GM10266 (cell line): ENCODE results near the gene MVB12B.

Source experiments
- DNase-seq: peaks from one replicate; pipeline ENCODE4 v3.0.0; 2012; ENCODE audit errors: extremely low spot score
- CTCF ChIP-seq: IDR thresholded peaks from 2 replicates; pipeline ENCODE4 v1.5.1; 2012; ENCODE audit warnings: mild to moderate bottlenecking, low read depth; ENCODE audit not compliant: control insufficient read depth, insufficient read depth; ENCODE audit errors: missing control alignments

The MVB12B gene

GRCh38 chr9:126526218-126527108 lies 199.8 kb downstream of the MVB12B start:
- DNase-seq = no peak
- TF ChIP-seq CTCF = no peak

GRCh38 chr9:126527109-126527825 lies 200.6 kb downstream of the MVB12B start:
- DNase-seq = no peak
- no peak for TF ChIP-seq CTCF

DNA sequence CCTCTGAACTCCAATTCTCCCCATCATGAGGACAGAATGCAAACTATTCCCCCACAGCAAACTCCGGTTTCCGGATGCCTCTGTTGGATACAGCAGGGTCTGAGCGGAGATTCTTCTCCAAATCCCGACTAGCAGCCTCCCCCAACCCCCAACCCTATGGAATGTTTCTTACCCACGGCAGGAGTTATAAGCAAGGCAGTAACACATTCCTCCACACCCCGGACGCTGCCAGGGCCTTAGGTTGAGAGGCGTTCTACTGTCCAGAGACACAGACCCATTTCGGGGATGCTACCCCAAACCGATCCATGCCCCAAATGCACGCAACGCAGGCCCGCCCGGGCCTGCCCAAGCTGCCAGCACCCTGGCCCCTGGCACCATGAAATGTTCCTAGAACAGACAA lies 201.5 kb downstream of the MVB12B start:
- no peak for DNase-seq
- no peak for TF ChIP-seq CTCF

DNA sequence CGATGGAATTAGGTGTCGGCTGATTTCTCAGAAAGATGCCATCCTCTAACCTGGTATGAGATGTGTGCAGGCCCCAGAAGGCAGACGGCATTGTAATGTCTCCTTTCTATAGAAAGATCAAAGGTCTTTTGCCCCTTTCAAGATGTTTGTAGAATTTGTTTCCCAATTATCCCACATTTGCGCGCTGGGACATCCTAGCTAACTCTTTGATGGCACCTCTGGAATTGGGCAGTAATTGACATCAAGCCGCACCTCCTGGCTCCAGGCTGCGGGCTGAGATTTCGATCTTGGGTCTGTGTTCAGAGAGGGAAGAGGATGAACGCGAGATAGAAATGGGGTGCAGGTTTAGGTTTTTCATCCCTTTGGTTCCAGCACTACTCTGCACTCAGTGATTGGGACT lies 202.3 kb downstream of the MVB12B start:
- no peak for DNase-seq
- TF ChIP-seq CTCF = no peak

DNA sequence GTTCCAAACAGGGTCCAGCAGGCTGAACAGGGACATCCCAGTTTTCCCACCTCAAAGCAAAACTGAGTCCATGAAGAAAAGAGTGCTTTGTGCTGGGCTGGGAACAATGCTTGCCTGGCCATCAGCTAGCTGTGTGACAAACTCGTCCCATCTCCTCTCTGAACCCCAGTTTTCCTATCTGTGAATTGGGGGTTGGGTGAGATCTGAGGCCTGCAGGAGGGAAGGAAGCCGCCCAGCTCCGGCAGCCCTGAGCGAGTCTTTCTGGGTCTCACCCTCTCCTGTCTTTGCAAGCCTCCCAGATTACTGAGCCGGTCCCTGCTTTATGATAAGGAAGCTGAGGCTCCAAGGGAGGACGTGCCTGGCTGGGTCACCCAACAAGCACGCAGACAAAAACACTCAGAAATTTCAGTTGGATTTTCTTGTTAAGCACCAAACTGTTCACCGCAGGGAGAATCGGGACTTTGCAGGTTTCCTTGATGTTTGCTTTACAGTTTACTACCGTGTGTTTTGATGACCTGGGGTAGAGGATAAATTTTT lies 204.5 kb downstream of the MVB12B start:
- no peak for DNase-seq
- no peak for TF ChIP-seq CTCF

GRCh38 chr9:126531591-126531990 lies 205.0 kb downstream of the MVB12B start:
- no peak for DNase-seq
- TF ChIP-seq CTCF = no peak
